HG02884 (cell line): ENCODE results near the gene CADM1.

Experiments
- ATAC-seq: cut with Tn5 transposase; IDR thresholded peaks from one replicate; pipeline ENCODE4 v1.9.1; 2021; ENCODE audit warnings: mild to moderate bottlenecking, moderate library complexity; ENCODE audit not compliant: unreplicated experiment

The CADM1 gene

DNA sequence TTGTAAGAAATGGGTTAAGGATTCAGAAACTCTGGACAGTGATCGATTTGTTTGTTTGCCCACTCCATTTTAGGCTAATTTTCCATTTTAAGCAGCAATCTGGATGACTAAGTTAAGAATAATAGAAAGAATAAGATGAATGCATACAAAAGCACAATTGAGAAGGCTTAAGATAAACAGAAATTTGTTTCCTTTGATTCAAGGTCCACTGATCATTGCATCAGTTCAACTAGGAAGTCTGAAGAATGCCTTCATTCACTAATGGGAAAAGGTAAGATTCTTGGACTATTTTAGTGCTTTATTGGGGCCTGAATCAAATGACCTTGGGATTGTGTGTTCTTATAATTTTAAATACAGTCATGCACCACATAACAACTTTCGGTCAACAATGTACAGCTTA, 140.8 kb downstream of the CADM1 start:
- ATAC-seq: no peak

DNA sequence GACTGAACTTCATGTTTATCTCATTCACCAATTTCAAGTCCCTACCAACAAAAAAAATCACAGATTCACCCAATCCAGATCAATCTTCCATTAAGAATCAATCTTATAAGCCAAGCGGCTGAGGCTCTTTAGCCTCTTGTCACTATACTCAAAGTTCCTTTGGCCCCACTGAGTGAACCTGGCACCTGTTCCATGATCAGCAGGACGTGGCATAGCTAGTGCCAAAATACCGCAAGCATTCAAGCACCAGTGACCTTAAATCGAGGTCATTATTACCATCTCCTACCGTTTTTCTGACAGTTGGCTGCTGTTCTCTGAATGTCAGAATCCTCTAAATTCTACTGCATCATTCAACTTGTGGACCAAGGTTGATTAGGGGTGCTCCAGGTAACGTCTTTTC, 141.2 kb downstream of the CADM1 start:
- ATAC-seq: no peak

DNA sequence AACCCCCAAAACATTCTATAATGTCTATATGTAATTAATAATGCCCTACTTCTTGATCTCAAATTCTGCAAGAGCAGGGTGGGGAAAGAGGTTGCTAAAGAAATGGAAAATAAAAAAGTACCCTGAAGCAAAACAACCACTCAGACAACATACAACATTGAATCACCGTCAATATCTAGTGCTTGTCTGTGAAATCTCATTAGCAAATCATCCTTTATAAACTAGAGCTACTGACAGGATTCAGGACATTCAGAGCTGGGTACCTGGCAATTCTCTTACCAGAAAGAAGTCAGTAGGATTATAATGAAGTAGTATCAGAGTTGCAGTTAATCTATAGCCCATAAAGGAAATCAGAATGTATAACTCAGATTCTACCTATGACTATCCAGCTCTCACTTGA, 143.2 kb downstream of the CADM1 start:
- ATAC-seq: no peak

DNA sequence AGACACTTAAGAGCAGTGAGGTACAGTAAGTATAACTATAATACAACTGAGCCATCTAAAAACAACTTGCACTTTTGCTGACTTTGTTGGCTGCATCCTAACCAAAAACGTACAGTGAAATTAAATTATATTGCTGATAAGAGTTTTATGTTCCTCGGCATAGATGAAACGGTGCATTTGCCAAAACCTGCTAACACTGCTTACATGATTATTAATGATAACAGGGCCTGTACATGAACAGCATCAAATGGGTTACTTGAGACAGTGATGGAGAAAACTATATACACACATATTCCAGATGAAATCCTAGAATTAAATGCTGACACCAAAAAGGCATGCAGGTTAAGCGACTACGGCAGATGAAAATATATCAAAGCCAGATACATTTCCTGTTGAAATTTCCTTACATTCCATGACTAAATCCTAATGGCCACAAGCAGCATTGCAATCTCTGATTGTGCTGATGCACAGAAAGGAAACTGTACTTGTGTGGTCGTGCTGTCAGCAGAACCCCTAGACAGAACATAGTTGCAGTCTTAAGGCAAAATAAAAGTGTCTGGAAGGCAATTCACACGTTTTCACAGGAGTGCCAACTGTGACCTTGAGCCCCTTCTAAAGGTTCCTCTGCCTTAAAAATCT, 143.9 kb downstream of the CADM1 start:
- ATAC-seq: no peak

DNA sequence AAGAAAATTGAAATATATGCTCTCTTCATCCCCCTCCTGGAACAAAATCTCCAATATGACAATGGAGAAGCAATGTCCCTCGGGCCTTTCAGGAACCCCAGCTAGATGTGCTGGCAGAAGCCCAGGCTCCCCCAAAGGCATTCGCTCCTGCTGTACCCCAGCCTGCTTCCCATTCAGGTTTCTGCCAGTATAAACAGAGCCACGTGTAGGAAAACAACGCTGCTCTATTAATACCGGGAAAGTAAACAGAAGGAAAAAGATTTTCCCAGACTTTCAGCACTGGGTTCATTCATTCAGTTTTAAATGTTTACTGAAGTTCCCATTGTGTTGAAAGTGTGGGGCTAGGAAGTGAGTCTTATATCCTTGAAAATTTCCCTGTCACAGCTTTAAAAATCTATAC, 147.1 kb downstream of the CADM1 start:
- ATAC-seq: no peak

DNA sequence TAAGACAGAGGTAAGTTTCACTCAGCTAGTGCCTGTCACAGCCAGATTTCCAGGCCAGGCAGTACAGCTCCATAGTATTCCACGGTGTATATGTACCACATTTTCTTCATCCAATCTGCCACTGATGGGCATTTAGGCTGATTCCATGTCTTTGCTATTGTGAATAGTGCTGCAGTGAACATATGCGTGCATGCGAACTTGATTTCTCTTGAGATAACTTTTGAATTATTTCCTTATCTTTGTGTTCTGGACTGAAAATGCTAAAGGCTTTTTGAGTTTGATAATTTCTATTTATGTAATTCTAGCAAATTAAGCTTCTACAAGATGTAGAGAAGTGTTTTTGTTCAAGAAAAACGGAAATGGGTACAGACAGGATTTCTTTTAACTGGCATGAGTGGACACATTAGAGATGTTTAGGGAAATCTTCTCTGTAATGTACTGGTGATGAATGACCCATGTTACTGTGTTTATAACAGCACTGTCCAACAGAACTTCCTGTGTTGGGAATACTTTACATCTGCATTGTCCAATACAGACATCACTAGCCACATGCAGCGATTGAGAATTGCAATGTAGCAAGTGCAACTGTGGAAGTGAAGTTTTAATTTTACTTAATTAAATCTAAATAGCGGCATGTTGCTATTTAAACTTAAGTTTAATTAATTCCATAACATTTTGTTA, 151.3 kb downstream of the CADM1 start:
- ATAC-seq: no peak

DNA sequence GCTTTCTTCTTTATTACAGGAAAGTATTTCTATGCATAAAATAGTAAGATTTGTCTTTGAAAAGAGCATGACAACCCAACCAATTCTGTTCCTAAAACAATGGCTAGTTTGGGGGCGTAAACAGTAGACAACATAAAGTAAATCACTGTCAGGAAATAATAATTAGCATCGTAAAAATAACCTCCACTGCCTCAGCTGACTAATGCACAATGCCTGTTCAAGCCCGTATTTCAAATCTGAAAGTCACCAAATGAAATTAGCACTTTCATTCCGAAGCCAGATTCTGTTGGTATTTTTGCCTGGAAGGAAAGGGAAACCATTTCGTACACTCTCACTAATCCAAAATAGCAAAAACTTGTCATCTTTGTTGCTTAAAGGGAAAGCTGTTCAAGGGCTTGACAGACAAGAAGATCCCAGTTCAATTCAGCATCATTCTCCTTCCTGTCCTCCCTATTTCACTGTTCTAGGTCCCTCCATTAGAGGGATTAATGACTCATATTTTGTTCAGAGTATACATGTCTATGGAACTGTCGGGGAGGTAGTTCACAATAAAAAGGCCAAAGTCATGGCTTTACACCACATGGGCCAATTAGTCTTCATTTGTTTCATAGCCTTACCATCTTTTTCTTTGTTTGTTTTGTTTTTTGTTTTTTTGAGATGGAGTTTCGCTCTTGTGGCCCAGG, 154.7 kb downstream of the CADM1 start:
- no peak for ATAC-seq

DNA sequence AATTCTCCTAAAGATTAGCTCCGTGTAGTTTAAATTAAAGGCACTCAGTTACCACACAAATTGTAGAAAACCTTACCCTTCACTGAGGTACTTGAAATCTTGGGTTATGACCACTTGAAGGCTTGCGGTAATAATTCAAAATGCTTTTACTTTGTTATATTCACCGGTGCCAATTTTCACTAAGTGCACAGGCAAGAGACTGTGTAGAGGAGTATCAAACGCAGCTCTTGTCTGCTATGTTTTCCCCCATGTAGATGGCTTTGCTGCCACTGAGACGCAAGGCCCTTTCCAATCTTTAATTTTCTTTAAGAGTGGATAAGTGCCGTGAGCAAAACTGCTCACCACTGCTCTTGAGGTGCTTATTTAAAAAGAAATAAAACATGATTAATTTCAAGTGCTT, 155.8 kb downstream of the CADM1 start:
- no peak for ATAC-seq

DNA sequence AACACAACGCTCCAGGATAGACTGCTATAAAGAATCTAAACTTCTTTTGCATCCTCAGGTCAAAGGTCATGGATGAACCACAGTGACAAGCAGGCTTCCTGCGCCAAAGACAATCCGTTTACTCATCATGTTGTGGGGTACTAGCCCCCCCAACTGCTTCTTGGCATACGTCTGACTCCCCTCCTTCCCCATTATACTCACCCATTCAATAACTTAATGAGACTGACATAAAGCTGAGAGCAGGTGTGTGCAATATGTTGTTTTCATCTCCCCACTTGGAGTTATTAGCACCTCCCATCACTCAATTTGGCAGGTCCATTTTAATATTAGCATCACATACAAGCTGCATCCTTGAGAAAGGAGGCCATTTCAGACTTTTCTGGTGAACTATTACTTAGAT, 157.1 kb downstream of the CADM1 start:
- no peak for ATAC-seq

DNA sequence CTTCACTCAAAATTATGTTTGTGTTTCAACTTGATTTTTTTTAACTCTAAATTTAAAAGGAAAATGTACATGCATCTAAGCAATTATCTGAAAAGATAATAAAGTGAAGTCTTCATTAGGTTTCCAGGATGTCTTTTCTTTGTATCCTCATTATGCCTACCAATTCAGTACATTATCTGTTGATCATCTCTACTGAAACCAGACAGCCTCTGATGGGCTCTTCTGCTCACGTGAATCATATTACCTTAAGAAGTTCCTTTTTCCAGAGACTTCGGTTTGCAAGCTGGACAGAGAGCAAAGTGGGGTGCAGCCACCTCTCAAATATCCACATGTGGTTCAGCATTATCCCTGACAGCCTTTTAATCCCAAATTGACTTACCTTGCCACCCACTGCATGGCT, 158.4 kb downstream of the CADM1 start:
- ATAC-seq: no peak

DNA sequence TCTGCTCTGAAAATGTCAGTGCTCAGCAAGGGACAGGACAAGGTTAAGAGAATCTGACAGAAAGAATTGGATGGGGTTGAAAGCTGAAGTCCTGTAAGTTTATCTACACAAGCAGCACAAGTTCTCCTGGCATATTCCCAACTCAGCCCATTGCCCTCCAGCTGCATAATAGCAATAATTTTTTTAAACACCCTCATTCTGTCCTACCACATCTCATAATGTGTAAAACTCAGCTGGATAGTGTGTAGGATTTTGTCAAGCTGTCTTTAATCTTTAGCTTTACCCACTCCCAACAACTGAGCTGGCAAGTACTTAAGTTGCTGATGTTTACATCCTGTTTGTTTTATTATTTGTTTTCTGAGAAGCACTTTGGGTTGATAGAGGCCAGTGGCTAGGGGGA, 158.9 kb downstream of the CADM1 start:
- ATAC-seq: no peak

DNA sequence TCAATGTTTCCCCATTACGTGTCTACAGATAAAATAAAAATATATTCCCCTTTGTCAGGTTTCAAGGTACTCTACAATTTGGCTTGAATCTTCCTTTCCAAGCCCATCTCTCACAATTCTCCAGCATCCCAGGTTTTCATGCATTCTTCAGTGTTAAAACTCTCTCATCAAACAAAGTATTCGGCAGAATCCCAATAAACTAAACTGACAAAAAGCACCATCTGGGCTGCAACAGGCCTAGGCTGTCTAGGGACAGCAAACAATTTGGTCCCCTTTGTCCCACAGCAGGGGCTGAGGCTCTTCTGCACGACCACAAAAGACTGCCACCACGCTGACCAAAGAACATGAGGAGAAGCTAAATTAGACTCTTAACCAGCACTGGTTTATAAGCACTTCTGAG, 159.4 kb downstream of the CADM1 start:
- no peak for ATAC-seq

DNA sequence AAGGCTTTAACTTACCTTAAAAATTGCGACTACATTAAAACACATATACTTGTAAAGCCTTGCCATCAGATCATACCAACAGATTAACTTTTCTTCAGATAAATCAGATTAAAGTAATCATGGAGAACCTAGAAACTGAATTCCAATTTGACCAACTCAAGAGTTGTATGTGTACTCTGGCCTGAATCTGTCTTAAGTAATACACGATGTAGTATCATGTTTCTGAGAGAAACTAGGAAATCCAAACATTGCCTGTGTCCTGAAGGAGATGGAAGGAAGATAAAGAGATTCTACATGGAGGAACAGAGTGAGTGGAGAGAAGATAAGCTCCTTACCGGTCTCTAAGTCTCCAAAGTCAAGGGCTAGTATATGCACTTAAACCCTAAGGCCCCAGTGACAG, 162.1 kb downstream of the CADM1 start:
- no peak for ATAC-seq

DNA sequence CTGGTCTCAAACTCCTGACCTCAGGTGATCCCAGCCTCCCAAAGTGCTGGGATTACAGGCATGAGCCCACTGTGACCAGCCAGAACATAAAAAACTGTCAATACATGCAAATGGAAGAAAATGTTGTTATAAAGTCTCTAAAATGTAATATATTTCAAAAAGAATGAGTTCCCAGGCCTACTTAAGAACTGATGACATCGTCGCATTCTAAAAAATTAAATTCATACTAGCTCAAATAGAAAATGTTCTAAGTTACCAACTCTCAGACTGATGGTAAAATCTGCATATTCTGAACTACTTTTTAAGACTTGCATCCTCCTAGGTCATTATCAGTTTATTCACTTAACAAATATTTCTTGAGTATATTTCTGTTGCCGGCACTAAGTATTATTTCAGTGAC, 163.3 kb downstream of the CADM1 start:
- no peak for ATAC-seq

DNA sequence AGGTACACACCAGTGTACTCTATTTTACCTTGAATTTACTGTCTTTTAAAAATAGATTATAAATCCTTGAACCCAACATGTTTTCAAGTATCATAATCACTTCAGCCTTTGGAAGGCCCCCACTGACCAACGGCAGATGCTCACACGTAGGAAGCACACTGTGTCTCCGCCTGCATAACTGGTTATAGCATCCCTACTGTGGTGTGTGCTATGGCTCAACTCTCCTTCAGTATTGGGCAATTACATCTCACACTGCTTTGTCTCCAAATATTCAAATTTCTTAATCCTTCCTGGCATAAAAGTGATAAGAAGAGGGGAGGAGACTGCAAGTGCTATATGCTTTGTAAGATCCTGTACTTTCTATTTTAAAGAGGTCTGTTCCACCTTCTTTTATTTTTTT, 165.7 kb downstream of the CADM1 start:
- no peak for ATAC-seq

DNA sequence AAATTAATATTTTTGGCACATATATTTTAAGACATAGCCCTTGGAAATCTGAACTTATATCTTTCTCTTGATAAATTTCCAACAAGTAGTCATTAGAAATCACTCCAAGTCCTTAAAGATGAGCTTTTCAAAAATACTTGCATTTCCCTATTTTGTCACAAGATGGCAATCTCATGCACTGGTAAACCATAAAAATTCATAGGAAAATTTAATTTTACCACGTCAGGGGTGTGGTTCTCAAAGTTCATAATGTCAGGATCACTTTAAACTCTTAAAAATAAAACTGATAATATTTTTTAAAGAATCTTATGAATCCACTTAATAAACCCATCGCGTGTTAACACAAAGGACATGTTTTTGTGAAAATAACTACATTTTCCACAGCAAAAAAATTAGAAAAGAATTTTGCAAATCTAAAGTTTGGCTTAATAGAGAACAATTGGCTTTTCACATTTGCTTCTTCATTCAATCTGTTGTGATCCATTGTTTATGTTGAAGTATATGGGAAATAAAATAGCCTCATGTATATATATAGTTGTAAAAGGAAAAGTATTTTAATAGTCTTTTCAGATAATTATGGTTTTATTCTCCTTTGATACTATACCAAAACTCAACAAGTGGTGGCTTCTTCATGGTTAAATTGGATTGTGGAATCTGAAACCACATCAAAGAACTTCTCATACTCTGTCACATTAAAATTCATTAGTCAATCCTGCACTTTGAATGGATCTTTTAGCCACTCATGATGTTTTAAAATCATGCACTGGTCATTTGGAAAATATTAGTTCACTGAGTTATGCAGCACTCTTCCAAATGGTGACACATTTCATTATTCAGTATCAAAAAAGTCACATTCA, 169.1 kb downstream of the CADM1 start:
- no peak for ATAC-seq

DNA sequence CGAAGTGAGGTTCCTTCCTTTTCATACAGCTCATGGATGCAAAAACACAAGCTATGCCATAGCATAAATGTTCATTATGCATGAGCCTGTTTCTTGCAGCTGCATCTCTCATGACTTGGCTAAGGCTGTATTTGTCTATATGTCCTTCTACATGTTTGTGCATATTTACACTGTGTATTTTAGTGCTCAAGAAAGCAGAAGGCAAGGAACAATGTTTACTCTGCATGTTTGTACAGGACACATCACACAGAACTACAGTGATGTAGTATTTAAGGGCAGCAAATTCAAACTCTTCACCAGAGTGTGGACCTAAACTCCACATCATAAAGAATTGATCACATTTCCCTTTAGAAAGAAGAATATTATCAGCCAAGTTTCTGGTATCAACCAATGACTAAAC, 170.3 kb downstream of the CADM1 start:
- ATAC-seq: no peak

DNA sequence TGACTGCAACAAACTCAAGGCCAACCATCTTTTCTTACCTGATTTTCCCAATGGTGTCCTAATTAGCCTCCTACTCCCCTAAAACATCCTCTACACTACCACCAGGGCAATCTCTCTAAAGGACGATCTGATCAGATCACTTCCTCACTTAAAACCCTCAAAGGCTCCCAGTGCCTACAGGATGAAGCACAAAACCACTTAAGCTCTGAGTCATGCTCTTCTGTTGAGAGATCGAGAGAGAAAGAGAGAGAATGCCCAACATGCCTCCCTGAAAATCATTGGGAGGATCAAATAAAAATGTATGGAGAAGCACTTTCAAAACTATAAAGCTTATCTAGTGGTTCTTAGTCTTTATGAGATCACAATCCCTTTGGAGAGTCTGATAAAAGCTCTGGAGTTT, 171.1 kb downstream of the CADM1 start:
- ATAC-seq: no peak

DNA sequence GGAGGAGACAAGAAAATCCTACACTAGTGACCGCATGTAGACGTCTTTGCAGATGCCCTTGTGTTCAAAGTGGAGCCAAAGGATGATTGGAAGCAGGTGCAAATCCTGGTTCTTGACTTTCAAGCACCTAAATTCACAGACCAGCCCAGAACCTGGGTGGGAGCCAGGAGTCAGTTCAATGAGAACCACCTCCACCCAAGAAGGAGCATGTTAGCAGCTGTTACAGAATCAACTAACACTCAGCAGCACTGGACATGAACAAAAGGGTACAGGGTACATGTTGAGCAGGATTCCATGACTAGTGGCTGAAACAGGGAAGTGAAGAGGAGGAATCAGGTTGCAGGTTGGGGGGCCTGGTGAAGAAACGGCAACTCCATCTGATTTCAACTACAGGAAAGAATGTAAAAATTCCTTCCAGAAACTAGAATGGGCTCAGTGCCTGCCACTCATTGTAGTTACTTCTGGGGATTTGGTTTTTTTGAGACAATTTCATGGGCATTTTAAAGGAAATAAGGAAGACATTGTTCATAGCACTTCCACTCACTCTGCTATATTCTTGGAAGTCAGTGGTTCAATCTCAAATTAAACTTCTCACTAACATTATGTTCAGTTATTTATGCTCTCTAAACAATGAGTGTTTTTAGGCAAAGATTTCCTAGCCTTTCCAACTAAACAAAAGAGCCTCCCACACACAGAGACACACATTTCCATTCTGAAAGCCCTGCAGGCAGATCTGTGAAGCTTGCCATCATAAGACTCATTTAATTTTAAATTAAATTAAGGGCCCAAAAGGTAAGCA, 173.3 kb downstream of the CADM1 start:
- ATAC-seq: no peak

DNA sequence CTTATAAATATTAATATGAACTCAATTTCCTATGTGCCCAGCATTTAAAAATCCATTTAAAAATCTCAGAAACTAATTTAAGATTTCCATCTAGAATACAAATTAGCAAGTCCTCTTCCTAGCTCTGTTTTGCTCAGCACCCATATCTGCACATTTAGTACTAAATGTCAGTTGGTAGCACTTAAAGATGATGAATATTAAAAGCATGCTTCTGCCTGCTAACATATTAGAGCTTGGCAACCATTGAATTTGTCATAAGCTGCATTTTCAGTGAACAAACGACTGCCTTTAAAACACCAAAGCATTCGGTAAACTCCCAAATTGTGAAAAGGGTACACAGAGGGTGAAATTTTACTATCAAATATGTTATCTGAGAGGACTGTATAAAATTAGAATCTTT, 177.7 kb downstream of the CADM1 start:
- no peak for ATAC-seq

DNA sequence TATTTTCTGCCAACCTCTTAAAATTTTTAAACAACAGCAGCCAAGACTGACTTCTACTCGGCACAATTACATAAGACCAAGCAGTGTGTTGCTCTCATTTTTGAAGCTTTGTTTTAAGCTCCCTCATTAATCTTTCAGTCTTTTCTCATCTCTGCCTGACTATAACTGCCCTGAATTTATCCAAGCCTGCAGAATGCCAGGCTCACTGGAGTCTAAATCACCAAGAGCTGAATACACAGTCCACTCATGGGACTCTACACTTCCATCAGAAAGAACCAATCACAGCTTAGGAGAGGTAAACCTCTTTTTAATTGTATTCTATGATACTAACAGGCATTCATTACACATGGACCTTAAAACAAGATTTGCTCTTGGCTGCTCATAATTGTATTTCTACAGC, 178.7 kb downstream of the CADM1 start:
- ATAC-seq: no peak
